Neuronal stem cell (in vitro differentiated cells): Measurements from ENCODE around the gene USP32.
"Not testable (repeated sequence)": the region's sequence is repeated elsewhere in the genome, so short reads cannot be mapped to it uniquely, and the experiment has no call there.

ENCODE experiments used
- DNase-seq: peaks from one replicate; pipeline ENCODE4 v3.0.0-alpha.2; 2013; ENCODE audit warnings: low spot score
- H2AFZ ChIP-seq: one replicate; pipeline ENCODE4 v1.6.1; 2013; ENCODE audit warnings: mild to moderate bottlenecking, low read length, inconsistent platforms
- H2AK5ac ChIP-seq: 2 replicates; pipeline ENCODE4 v1.6.1; 2013; ENCODE audit warnings: low read depth, mild to moderate bottlenecking, inconsistent platforms, low read length, moderate library complexity, mixed read lengths
- H2BK120ac ChIP-seq: 2 replicates; pipeline ENCODE4 v1.6.1; 2013; ENCODE audit warnings: low read depth, mild to moderate bottlenecking, inconsistent platforms, low read length, moderate library complexity, mixed read lengths
- H2BK12ac ChIP-seq: one replicate; pipeline ENCODE4 v1.6.1; 2013; ENCODE audit warnings: low read length, inconsistent platforms
- H2BK15ac ChIP-seq: 2 replicates; pipeline ENCODE4 v1.6.1; 2013; ENCODE audit warnings: mild to moderate bottlenecking, low read length, inconsistent platforms, mixed read lengths
- H2BK5ac ChIP-seq: one replicate; pipeline ENCODE4 v1.6.1; 2013; ENCODE audit warnings: inconsistent platforms, mild to moderate bottlenecking, low read length, moderate library complexity
- H3K14ac ChIP-seq: one replicate; pipeline ENCODE4 v1.6.1; 2013; ENCODE audit warnings: low read length, inconsistent platforms
- H3K18ac ChIP-seq: 2 replicates; pipeline ENCODE4 v1.6.1; 2013; ENCODE audit warnings: low read length, inconsistent platforms
- H3K23ac ChIP-seq: 2 replicates; pipeline ENCODE4 v1.6.1; 2013; ENCODE audit warnings: low read depth, mild to moderate bottlenecking, mixed read lengths, low read length, inconsistent platforms; ENCODE audit not compliant: poor library complexity
- H3K27ac ChIP-seq: replicated peaks from 3 replicates; pipeline ENCODE4 v1.5.1; 2013; ENCODE audit warnings: low read length, inconsistent platforms
- H3K27me3 ChIP-seq, 3 experiments: 2 replicates each; pipeline ENCODE4 v1.6.1; 2013; ENCODE audit warnings: low read length in 3 of 3, mild to moderate bottlenecking in 2 of 3, inconsistent platforms in 1 of 3, low read depth in 1 of 3, mixed read lengths in 1 of 3, moderate library complexity in 1 of 3; ENCODE audit not compliant: control insufficient read depth in 3 of 3, insufficient read depth in 3 of 3
- H3K36me3 ChIP-seq, 2 donors: replicated peaks in 1 of 2; 2 replicates each; pipeline ENCODE4 v1.6.1; 2013; ENCODE audit warnings: low read length in 2 of 2; ENCODE audit not compliant: control insufficient read depth in 2 of 2, insufficient read depth in 2 of 2
- H3K4ac ChIP-seq: 2 replicates; pipeline ENCODE4 v1.6.1; 2013; ENCODE audit warnings: inconsistent platforms, mild to moderate bottlenecking, low read length, moderate library complexity
- H3K4me1 ChIP-seq, 2 donors: 1 replicate in 1 of 2; 2 replicates in 1 of 2; pipeline ENCODE4 v1.6.1; 2013; ENCODE audit warnings: low read length in 2 of 2, low read depth in 1 of 2; ENCODE audit not compliant: control insufficient read depth in 2 of 2, insufficient read depth in 1 of 2
- H3K4me2 ChIP-seq: one replicate; pipeline ENCODE4 v1.6.1; 2013; ENCODE audit warnings: mild to moderate bottlenecking, low read length, inconsistent platforms; ENCODE audit not compliant: insufficient read depth, poor library complexity, severe bottlenecking
- H3K4me3 ChIP-seq, 2 donors: 2 replicates each; pipeline ENCODE4 v1.5.1; 2013; ENCODE audit warnings: low read length in 2 of 2, mild to moderate bottlenecking in 2 of 2, inconsistent platforms in 1 of 2, moderate library complexity in 1 of 2
- H3K79me1 ChIP-seq: one replicate; pipeline ENCODE4 v1.6.1; 2013; ENCODE audit warnings: low read depth, mild to moderate bottlenecking, inconsistent platforms, low read length, moderate library complexity
- H3K9ac ChIP-seq: one replicate; pipeline ENCODE4 v1.6.1; 2013; ENCODE audit warnings: mild to moderate bottlenecking, low read depth, low read length, inconsistent platforms; ENCODE audit not compliant: poor library complexity
- H3K9me3 ChIP-seq, 2 donors: replicated peaks in 1 of 2; 2 replicates each; pipeline versions ENCODE3 to v1.6.1; 2013; ENCODE audit warnings: low read length in 2 of 2, mild to moderate bottlenecking in 2 of 2, inconsistent platforms in 1 of 2, low read depth in 1 of 2, mixed read lengths in 1 of 2, moderate library complexity in 1 of 2; ENCODE audit not compliant: control insufficient read depth in 2 of 2, insufficient read depth in 1 of 2
- H4K8ac ChIP-seq: one replicate; pipeline ENCODE4 v1.6.1; 2013; ENCODE audit warnings: low read depth, mild to moderate bottlenecking, inconsistent platforms, low read length, moderate library complexity
- H4K91ac ChIP-seq: one replicate; pipeline ENCODE4 v1.6.1; 2013; ENCODE audit warnings: low read length, low read depth, mild to moderate bottlenecking, inconsistent platforms; ENCODE audit not compliant: poor library complexity
- WGBS, 2 donors: extraction: QIAGEN DNeasy Blood & Tissue Kit; methylation state at CpG; one replicate each; pipeline ENCODE4 v1.1.7; 2013; ENCODE audit warnings: missing lambda C conversion rate in 2 of 2, mixed read lengths in 1 of 2; ENCODE audit not compliant: insufficient read length in 2 of 2, insufficient replicate concordance in 1 of 2; ENCODE audit errors: extremely low coverage in 2 of 2; 5-methylcytosine and 5-hydroxymethylcytosine counted together

Gene USP32

DNA sequence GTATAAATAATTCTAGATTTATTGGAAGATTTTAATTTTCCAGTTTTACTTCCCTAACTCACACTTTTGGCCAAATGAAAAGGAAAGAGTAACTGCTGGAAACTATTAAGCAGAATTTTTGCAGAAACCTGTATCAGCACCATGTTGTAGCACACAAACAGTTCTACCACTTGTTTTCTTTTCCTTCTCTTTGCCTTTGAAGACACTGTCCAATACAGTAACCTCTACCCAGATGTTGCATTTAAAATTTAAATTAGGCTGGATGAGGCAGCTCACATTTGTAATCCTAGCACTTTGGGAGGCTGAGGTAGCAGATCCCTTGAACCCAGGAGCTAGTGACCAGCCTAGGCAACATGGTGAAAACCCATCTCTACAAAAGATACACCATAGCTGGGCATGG is 186.2 kb downstream of the USP32 start:
- not testable (repeated sequence) for H3K36me3 ChIP-seq, H3K4me1 ChIP-seq, H3K9ac ChIP-seq, H3K18ac ChIP-seq, H2BK15ac ChIP-seq, H2BK5ac ChIP-seq, H3K14ac ChIP-seq, H3K79me1 ChIP-seq, H2AFZ ChIP-seq, H4K91ac ChIP-seq, DNase-seq, H2BK12ac ChIP-seq, H3K27ac ChIP-seq, H2BK120ac ChIP-seq, H4K8ac ChIP-seq, H3K4me3 ChIP-seq, H3K27me3 ChIP-seq, H3K23ac ChIP-seq, H3K4ac ChIP-seq, H3K4me2 ChIP-seq, H3K9me3 ChIP-seq, H2AK5ac ChIP-seq

DNA sequence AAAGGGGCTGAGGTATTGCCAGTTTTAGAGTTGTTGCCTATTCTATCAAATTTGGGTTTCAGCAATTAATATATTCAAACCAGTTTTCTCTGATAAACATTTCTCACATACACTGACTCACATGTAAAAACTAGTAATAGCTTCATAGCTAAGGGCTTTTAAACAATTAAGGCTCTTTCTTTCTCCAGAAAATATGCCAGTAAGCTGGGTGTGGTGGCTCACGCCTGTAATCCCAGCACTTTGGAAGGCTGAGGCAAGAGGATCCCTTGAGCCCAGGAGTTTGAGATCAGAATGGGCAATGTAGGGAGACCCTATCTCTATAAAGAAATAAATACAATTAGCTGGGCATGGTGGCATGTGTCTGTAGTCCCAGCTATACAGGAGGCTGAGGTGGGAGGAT is 193.3 kb downstream of the USP32 start:
- H3K18ac ChIP-seq, H4K91ac ChIP-seq, H3K4me3 ChIP-seq, H2BK12ac ChIP-seq, H3K4me1 ChIP-seq, H3K23ac ChIP-seq, H3K14ac ChIP-seq, H3K4me2 ChIP-seq, H3K9ac ChIP-seq, DNase-seq, H3K79me1 ChIP-seq, H2BK5ac ChIP-seq, H2BK15ac ChIP-seq, H2BK120ac ChIP-seq, H3K4ac ChIP-seq, H3K27me3 ChIP-seq, H4K8ac ChIP-seq, H3K27ac ChIP-seq, H3K9me3 ChIP-seq, H2AFZ ChIP-seq, H2AK5ac ChIP-seq: not testable (repeated sequence)
- WGBS, 2 donors: no CpG with 5 or more reads among the region's 1 CpG
- H3K36me3 ChIP-seq: peaks cover 4 to 41% of the 10 kb centered on the region in 2 donors

DNA sequence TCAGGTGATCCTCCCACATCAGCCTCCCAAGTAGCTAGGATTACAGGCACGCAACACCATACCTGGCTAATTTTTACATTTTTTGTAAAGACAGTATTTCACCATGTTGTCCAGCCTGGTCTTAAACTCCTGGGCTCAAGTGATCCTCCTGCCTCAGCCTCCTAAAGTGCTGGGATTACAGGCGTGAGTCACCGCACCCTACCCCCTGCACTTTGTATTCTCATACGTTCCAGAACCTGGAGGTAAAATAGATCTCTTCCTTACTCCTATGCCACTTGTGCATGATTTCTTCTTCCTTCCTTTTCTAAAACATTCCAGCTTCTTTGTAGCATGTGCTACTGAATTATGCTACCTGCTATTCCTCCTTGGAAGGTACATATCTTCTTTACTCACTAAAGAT is 197.8 kb downstream of the USP32 start:
- H3K23ac ChIP-seq, H3K27me3 ChIP-seq, H3K27ac ChIP-seq, H3K4ac ChIP-seq, H3K4me2 ChIP-seq, H2BK5ac ChIP-seq, H3K4me1 ChIP-seq, H3K79me1 ChIP-seq, H4K8ac ChIP-seq, H2BK15ac ChIP-seq, H3K18ac ChIP-seq, H3K14ac ChIP-seq, H3K9ac ChIP-seq, H3K9me3 ChIP-seq, H2BK12ac ChIP-seq, H2BK120ac ChIP-seq, H2AK5ac ChIP-seq, DNase-seq, H4K91ac ChIP-seq, H2AFZ ChIP-seq, H3K4me3 ChIP-seq: not testable (repeated sequence)
- peaks cover 7 to 74% of the 10 kb centered on the region in 2 donors for H3K36me3 ChIP-seq
- no CpG with 5 or more reads among the region's 4 CpGs for WGBS, 2 donors

DNA sequence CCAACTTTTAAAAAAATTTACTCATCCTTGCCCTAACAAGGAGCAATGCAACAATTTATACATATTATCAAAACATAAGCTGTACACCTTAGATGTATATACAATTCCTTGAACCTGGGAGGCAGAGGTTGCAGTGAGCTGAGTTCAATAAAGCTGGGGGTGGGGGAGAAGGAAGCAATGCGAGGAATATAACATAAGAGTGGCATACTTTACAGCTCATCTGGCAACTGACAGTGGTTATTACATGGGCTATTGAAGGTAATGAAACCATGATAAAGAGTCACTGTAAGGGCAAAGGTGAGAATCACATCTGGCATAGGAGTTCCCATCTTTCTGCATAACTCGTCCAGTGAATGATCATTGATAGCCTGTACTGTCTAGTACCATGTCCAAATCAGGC is 198.5 kb downstream of the USP32 start:
- H3K18ac ChIP-seq: no peak overlapping the region
- H4K91ac ChIP-seq: no peak overlapping the region
- H2AK5ac ChIP-seq: no peak overlapping the region
- no peaks in the 10 kb centered on the region for H3K4me1 ChIP-seq
- H2BK15ac ChIP-seq: no peak overlapping the region
- no peak overlapping the region for H4K8ac ChIP-seq
- no peak overlapping the region for H2AFZ ChIP-seq
- no peaks in the 10 kb centered on the region for H3K9me3 ChIP-seq
- no peak overlapping the region for H3K27ac ChIP-seq
- H3K4me2 ChIP-seq: no peak overlapping the region
- no peak overlapping the region for H2BK12ac ChIP-seq
- H2BK5ac ChIP-seq: no peak overlapping the region
- H3K14ac ChIP-seq: no peak overlapping the region
- no peak overlapping the region for H3K4me3 ChIP-seq
- H3K27me3 ChIP-seq: no peaks in the 10 kb centered on the region
- no peaks in the 10 kb centered on the region for H3K79me1 ChIP-seq
- H2BK120ac ChIP-seq: no peak overlapping the region
- H3K9ac ChIP-seq: no peak overlapping the region
- DNase-seq: no peak
- H3K4ac ChIP-seq: no peak overlapping the region
- peaks cover 7 to 75% of the 10 kb centered on the region in 2 donors for H3K36me3 ChIP-seq
- no peak overlapping the region for H3K23ac ChIP-seq
- WGBS, 2 donors: no CpG with 5 or more reads among the region's 2 CpGs
